LNCAP (cell line): ENCODE measurements around the gene FAM50A.

Experiments
- TF ChIP-seq, protein P1 (sequence below): fragments of 450-650 bp; IDR thresholded peaks from 2 replicates; pipeline ENCODE4 v1.5.1; 2017; ENCODE audit warnings: mild to moderate bottlenecking

Gene FAM50A

DNA sequence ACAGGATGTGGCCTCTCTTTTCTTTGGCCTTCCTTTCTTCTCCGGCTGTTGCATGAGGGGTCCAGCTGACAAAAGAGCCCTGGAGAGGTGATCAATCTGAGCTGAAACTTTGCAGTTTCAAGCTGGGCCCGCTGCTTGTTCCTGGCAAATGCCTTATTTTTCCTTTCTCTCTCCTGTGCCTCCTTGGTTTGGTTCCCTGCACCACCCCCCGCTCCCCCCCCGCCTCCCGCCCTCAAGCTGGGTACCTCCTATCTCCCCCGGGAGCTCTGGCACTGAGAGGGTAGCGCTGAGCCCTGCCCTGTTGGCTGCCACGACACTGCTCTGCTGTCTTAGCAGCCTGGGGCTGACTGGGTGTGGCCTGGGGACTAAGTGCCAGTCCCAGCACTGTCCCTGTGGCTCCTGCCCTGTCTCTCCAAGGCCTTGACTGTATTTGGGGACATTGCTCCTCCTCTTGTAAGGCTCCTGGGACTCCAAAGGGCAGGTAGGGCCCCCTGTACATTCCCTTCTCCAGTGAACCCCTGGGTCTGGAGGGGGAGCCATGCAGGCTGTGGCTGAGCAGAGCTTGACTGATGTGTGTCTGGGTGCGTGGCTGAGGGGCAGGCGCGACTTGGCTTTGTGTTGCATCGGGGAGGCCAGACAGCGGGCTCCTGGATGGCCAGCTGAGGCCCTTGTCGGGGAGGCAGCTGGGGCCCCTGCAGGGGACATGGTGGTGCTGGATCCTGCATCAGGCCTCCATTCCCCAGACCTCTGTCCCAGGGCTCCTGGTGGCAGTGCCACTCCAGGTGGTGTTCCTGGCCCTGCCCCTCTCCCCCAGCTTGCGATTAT lies 15.2 kb downstream of the FAM50A start:
- TF ChIP-seq, protein P1, sequence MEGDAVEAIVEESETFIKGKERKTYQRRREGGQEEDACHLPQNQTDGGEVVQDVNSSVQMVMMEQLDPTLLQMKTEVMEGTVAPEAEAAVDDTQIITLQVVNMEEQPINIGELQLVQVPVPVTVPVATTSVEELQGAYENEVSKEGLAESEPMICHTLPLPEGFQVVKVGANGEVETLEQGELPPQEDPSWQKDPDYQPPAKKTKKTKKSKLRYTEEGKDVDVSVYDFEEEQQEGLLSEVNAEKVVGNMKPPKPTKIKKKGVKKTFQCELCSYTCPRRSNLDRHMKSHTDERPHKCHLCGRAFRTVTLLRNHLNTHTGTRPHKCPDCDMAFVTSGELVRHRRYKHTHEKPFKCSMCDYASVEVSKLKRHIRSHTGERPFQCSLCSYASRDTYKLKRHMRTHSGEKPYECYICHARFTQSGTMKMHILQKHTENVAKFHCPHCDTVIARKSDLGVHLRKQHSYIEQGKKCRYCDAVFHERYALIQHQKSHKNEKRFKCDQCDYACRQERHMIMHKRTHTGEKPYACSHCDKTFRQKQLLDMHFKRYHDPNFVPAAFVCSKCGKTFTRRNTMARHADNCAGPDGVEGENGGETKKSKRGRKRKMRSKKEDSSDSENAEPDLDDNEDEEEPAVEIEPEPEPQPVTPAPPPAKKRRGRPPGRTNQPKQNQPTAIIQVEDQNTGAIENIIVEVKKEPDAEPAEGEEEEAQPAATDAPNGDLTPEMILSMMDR: no peak

- TF ChIP-seq, protein P1: no peak
These were observed 15.9 kb downstream of the FAM50A start for GRCh38 chrX:154459832-154460231.

GRCh38 chrX:154460326-154460725 lies 16.4 kb downstream of the FAM50A start:
- TF ChIP-seq, protein P1: no peak

- TF ChIP-seq, protein P1: no peak
These were observed 18.5 kb downstream of the FAM50A start for GRCh38 chrX:154462396-154462795.

DNA sequence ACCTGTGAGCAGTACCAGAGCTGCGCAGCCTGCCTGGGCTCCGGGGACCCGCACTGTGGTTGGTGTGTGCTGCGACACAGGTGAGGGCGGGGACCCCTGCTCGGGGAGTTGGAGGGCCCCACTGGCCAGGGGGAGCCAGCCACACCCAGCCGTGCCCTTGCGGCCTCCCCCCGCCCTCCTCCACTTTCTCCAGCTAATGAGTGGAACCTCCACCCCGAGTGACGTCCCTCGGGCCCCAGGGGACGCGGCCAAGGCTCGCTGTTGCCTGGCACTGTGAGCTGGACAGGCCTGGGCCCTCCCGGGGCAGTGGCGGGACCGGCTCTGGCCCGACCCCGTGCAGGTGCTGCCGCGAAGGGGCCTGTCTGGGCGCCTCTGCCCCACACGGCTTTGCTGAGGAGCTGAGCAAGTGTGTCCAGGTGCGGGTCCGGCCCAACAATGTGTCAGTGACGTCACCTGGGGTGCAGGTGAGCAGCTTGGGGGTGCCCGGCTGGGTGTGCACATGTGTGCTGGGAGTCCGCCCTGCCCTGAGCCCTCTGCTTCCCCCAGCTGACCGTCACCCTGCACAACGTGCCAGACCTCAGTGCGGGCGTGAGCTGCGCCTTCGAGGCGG lies 19.8 kb downstream of the FAM50A start:
- TF ChIP-seq, protein P1: no peak

- TF ChIP-seq, protein P1: no peak
These were observed 20.9 kb downstream of the FAM50A start for GRCh38 chrX:154464806-154465365.

DNA sequence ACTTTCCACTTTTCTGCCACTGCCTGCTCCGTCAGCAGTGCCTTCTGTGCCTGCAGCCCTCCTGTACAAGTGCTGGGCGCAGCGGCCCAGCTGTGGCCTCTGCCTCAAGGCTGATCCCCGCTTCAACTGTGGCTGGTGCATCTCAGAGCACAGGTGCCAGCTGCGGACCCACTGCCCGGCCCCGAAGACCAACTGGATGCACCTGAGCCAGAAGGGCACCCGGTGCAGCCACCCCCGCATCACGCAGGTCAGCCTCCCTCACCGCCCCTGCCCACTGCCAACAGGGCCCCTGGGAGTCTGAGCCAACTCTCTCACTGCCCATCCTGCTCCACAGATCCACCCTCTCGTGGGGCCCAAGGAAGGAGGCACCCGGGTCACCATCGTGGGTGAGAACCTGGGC lies 21.7 kb downstream of the FAM50A start:
- TF ChIP-seq, protein P1: no peak
